GM15510 (cell line): ENCODE data around the gene MICAL2.

Experiments
- POLR2A ChIP-seq: IDR thresholded peaks from 3 replicates; pipeline ENCODE4 v1.6.1; 2011; ENCODE audit warnings: borderline replicate concordance; ENCODE audit not compliant: insufficient read length; ENCODE audit errors: extremely low read depth

MICAL2 gene

DNA sequence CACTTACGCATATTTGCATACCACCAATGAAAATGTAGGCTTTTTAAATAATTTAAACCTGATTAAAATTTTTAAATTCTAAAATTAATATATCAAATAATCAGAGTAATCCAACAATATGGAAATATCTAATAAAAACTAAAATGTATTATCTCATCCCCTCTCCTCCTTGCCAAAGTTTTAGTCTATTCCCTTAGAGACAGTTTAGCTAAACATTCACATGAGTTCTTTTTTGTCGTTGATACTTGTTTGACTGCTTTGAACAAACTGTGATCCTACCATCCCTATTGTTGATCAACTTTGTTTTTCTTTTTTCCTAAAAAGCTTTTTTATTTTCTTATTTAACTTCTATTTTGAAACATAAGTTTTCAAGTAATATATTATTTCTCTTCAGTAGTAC is 185.6 kb downstream of the MICAL2 start:
- TF ChIP-seq POLR2A = no peak

DNA sequence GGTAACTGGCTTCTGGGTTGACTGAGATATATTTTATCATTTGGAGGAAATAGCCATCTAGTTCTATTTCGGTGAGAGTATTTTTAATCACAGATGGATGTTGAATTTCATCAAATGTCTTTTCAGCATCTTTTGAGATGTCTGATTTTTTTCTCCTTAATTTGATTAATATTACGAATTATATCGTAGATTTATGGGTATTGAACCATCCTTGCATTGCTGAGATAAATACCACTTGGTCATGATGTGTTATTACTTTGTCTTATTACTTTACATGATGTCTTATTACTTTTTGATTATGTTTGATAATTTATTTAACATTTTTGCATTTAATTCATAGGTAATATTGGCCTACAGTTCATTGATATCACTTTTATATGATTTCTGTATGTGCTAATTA is 188.2 kb downstream of the MICAL2 start:
- TF ChIP-seq POLR2A = no peak

DNA sequence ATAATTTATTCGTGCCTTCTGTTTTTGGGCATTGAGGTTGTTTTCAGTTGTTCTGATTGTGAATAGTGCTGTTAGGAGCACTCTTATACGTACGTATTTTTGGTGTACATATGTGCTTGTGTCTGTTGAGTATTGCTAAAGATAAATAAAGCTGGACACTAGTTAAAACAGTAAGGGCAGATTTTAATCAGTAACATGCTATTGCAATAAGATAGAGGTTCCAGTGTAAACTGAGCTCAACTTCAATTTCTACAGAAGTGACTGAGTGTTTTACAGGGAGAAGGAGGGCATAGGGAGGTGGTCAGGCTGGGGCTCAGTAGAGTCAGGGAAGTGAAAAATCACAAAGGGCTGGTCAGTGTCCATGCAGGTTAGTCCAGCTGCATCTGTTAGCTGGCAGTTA is 191.0 kb downstream of the MICAL2 start:
- TF ChIP-seq POLR2A = no peak

DNA sequence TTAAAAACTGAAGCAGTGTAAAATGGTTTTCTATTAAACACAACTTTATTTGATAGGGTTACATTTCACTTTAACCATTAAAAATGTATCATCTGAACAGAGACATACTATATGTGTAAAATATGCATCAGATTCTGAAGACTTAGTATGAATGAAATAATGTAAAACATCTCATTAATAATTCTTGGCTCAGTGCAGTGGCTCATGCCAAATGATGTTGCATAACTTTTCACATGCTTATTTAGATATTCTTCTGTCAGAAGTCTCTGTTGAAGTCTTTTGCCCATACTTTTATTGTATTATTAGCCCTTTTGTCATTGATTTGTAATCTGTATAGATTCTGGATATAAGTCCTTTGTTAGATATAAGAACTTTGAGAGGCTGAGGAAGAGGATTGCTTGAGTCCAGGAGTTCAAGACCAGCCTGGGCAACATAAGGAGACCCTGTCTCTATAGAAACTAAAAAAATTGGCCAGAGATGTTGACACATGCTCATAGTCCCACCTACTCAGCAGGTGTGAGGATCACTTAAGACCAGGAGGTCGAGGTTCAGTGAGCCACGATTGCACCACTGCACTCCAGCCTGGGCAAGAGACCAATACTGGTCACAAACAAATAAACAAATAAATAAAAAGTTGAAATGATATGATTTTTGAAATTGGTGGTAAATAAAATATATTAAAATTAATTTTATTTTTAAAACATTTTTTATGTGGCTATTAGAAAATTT is 193.2 kb downstream of the MICAL2 start:
- no peak for TF ChIP-seq POLR2A

DNA sequence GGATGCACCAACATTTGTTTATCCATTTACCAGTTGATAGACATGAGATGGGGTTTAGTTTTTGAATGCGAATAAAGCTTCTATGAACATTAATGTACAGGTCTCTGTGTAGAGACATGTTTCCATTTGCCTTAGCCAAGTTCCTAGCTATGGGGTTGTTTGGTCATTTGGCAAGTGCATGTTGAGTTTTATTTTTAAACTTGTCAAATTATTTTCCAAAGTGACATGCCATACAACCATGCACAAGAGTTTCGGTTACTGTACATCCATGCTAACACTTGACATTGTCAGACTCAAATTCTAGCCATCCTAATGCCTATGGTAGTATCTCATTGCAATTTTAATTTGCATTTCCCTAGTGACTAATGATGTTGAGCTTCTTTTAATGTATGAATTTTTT is 196.4 kb downstream of the MICAL2 start:
- TF ChIP-seq POLR2A = no peak

DNA sequence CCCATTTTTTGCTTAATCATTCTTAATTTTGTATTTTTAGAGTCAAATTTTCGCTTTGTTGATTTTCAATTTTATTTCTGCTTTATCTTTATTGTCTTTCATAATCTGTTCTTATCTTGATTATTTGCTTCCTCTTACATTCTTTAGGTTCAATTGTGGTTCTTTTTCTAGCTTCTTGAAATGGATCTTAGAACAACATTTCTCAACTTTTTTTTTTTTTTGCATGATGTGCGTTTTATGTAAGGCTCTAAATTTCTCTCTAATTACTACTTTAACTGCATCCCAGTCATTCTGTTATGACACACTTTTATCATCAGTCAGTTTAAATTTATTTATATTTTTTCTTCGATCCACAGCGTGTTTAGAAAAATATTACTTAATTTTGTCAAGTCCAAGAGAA is 201.7 kb downstream of the MICAL2 start:
- TF ChIP-seq POLR2A = no peak
